Activated CD4-positive, alpha-beta memory T cell treated with anti-CD3 and anti-CD28 coated beads, Interleukin-2, amount 10 ng/mL, durations not matched to agents 7 days and 5 days (primary cell): ENCODE results near the gene SETDB2. TPM values are rescaled to one million over a fixed set of nuclear protein-coding genes. Genes with fewer than 3 reads are reported as not detected.

Experiments
- CTCF ChIA-PET: fragments of 350-600 bp; sonication (Branson Sonifier 250); formaldehyde crosslinking; loops from one replicate; lab custom pipeline; 2021; ENCODE audit warnings: antibody characterized with exemption, inconsistent platforms; lab: Charles Lee
- POLR2A ChIA-PET: fragments of 350-600 bp; sonication (Branson Sonifier 250); formaldehyde crosslinking; loops from one replicate; lab custom pipeline; 2021; ENCODE audit warnings: antibody characterized with exemption; lab: Charles Lee
- DNase-seq: peaks from one replicate; pipeline ENCODE4 v3.0.0-alpha.2; 2020
- H3K27ac Mint-ChIP-seq: one replicate; pipeline ENCODE4 v1.8.0; 2021; ENCODE audit warnings: mild to moderate bottlenecking, mixed read lengths
- H3K27me3 Mint-ChIP-seq: one replicate; pipeline ENCODE4 v1.8.0; 2021; ENCODE audit warnings: mixed read lengths
- H3K36me3 Mint-ChIP-seq: one replicate; pipeline ENCODE4 v1.8.0; 2021; ENCODE audit warnings: low read depth, mixed read lengths
- H3K4me1 Mint-ChIP-seq: one replicate; pipeline ENCODE4 v1.8.0; 2021; ENCODE audit warnings: mixed read lengths
- H3K4me3 Mint-ChIP-seq: one replicate; pipeline ENCODE4 v1.8.0; 2021; ENCODE audit warnings: mild to moderate bottlenecking, mixed read lengths
- H3K9me3 Mint-ChIP-seq: one replicate; pipeline ENCODE4 v1.8.0; 2021; ENCODE audit warnings: mixed read lengths
- total RNA-seq, 2 experiments: library from RNA; stranded (reverse); gene quantifications; one replicate each; pipeline ENCODE4 v1.2.3, GENCODE V29; 2021

Gene SETDB2
- total RNA-seq, 2 experiments from 2014 or later = 14.8 to 16.0 TPM

DNA sequence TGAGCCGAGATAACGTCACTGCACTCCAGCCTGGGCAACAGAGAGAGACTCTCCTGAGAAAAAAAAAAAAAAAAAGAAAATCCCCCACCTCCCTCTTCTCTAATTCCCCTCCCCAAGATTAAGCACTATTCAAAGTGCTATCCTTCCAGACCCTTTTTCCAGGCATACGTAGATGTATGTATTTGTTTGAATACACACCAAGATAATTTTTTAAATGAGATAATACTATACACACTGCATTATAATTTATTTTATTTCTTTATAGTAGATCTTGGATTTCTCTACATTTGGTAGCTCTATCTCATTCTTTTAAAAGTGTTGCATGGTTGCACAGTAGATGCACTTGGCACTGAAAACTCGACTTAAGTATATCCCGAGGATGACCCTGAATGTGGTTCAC is 32.7 kb upstream of the SETDB2 start:
- Mint-ChIP-seq H3K4me3 (no peak overlapping the region), H3K9me3 (no peaks in the 10 kb centered on the region), H3K27ac (no peak overlapping the region), H3K27me3 (peaks cover 4% of the 10 kb centered on the region), H3K4me1 (no peaks in the 10 kb centered on the region), H3K36me3 (no peaks in the 10 kb centered on the region)
- POLR2A ChIA-PET = no interaction called here
- CTCF ChIA-PET = no interaction called here
- no peak for DNase-seq

- H3K36me3 Mint-ChIP-seq = no peaks in the 10 kb centered on the region
- no peak overlapping the region for H3K4me3 Mint-ChIP-seq
- H3K27ac Mint-ChIP-seq = no peak overlapping the region
- peaks cover 5% of the 10 kb centered on the region for H3K27me3 Mint-ChIP-seq
- no peak for DNase-seq
- no peaks in the 10 kb centered on the region for H3K4me1 Mint-ChIP-seq
- POLR2A ChIA-PET = no interaction called here
- no peaks in the 10 kb centered on the region for H3K9me3 Mint-ChIP-seq
- CTCF ChIA-PET = no interaction called here
These were observed 31.3 kb upstream of the SETDB2 start for GRCh38 chr13:49412749-49413148.

DNA sequence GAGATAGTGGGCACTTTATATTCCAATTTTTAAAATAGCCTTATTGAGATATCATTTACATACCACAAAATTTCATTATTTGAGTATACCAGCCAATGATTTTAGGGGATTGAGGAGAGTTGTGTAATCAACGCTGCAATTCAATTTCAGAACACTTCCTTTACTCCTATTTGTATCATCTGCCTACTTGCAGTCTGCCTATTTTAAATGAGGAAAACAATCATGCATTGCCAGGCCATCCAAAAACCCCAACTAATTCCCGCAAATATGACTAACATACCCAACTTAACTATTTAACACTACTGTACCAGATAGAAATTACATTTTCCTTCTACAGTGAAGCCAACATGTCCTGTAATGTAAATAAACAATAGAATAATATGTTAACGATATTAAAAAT is 26.9 kb upstream of the SETDB2 start:
- Mint-ChIP-seq H3K9me3 (no peaks in the 10 kb centered on the region), H3K4me3 (no peak overlapping the region)

DNA sequence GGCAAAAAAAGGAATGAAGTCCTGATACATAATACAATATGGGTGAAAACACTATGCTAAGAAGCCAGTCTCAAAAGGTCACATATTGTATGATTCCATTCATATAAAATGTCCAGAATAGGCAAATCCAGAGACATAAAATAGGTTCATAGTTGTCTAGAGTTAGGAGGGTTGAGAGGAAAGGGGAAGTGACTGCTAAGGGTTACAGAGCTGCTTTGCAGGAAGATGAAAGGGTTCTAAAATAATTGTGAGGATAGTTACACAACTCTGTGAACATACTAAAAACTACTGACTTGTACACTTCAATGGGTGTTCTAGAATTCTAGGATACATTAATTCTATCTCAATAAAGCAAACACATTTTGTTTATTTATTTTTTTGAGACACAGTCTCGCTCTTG is 25.9 kb upstream of the SETDB2 start:
- Mint-ChIP-seq H3K4me1 (no peaks in the 10 kb centered on the region), H3K9me3 (no peaks in the 10 kb centered on the region)
- CTCF ChIA-PET = no interaction called here

More for the DNA sequence above, 26.9 kb upstream of the SETDB2 start:
- ChIA-PET POLR2A (no interaction called here), CTCF (no interaction called here)
- Mint-ChIP-seq H3K27me3 (peaks cover 5% of the 10 kb centered on the region), H3K27ac (no peak overlapping the region), H3K36me3 (no peaks in the 10 kb centered on the region), H3K4me1 (no peaks in the 10 kb centered on the region)
- no peak for DNase-seq

GRCh38 chr13:49419276-49419675 is 24.8 kb upstream of the SETDB2 start:
- Mint-ChIP-seq H3K27me3 (peaks cover 1% of the 10 kb centered on the region), H3K4me3 (no peak overlapping the region), H3K4me1 (no peaks in the 10 kb centered on the region), H3K9me3 (no peaks in the 10 kb centered on the region), H3K36me3 (no peaks in the 10 kb centered on the region), H3K27ac (no peak overlapping the region)
- ChIA-PET POLR2A (no interaction called here), CTCF (no interaction called here)
- DNase-seq = no peak

More for the DNA sequence above, 25.9 kb upstream of the SETDB2 start:
- Mint-ChIP-seq H3K27me3 (peaks cover 5% of the 10 kb centered on the region), H3K27ac (no peak overlapping the region), H3K36me3 (no peaks in the 10 kb centered on the region), H3K4me3 (no peak overlapping the region)
- DNase-seq = no peak
- POLR2A ChIA-PET = no interaction called here

GRCh38 chr13:49421391-49421790 is 22.7 kb upstream of the SETDB2 start:
- Mint-ChIP-seq H3K36me3 (no peaks in the 10 kb centered on the region), H3K27me3 (peaks cover 1% of the 10 kb centered on the region), H3K4me3 (no peak overlapping the region), H3K27ac (no peak overlapping the region), H3K4me1 (no peaks in the 10 kb centered on the region), H3K9me3 (no peaks in the 10 kb centered on the region)
- CTCF ChIA-PET = interaction anchor here (0.6 kb wide), 1 partner anchor 416 kb away, joined by 3 read pairs; no protein-coding TSS in a partner anchor
- DNase-seq = peak; percentile 40
- POLR2A ChIA-PET = no interaction called here

DNA sequence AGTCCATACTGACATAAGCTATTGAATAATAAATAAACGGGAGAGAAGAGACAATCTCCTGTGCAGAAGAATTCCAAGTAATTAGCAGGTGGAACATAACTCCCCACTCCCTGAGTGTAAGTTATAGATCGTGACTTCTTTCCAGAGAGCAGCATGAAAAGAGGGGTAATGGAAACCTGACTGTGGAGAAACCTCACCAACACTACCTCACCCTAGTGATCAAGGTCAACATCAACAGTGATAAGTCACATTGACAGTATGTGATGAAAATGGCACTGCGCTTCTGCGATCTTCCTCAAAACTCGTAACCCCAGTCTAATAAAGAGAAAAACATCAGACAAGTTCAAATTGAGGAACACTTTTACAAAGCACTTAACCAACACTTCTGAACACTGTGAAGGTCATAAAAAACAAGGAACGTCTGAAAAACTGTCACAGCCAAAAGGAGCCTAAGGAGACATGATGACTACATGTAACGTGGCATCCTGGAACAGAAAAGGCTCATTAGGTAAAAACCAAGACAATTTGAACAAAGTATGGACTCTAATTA is 20.0 kb upstream of the SETDB2 start:
- POLR2A ChIA-PET = no interaction called here
- Mint-ChIP-seq H3K27me3 (no peaks in the 10 kb centered on the region), H3K36me3 (no peaks in the 10 kb centered on the region), H3K4me1 (no peaks in the 10 kb centered on the region), H3K9me3 (no peaks in the 10 kb centered on the region), H3K4me3 (no peak overlapping the region), H3K27ac (no peak overlapping the region)
- CTCF ChIA-PET = no interaction called here
- no peak for DNase-seq

GRCh38 chr13:49428041-49428763 is 15.9 kb upstream of the SETDB2 start:
- POLR2A ChIA-PET = interaction anchor here (1.1 kb wide), 1 partner anchor 68 kb away, joined by 3 read pairs; no protein-coding TSS in a partner anchor

GRCh38 chr13:49429121-49429520 is 15.0 kb upstream of the SETDB2 start:
- H3K27ac Mint-ChIP-seq = no peak overlapping the region
- no peaks in the 10 kb centered on the region for H3K9me3 Mint-ChIP-seq
- no peak for DNase-seq
- no peaks in the 10 kb centered on the region for H3K36me3 Mint-ChIP-seq
- POLR2A ChIA-PET = interaction anchor here (1.1 kb wide), 1 partner anchor 67 kb away, joined by 3 read pairs; no protein-coding TSS in a partner anchor
- H3K4me1 Mint-ChIP-seq = no peaks in the 10 kb centered on the region
- CTCF ChIA-PET = no interaction called here
- no peaks in the 10 kb centered on the region for H3K27me3 Mint-ChIP-seq
- H3K4me3 Mint-ChIP-seq = no peak overlapping the region

More at GRCh38 chr13:49428041-49428763, 15.9 kb upstream of the SETDB2 start:
- Mint-ChIP-seq H3K4me3 (no peak overlapping the region), H3K27ac (no peak overlapping the region), H3K9me3 (no peaks in the 10 kb centered on the region), H3K36me3 (no peaks in the 10 kb centered on the region), H3K27me3 (no peaks in the 10 kb centered on the region), H3K4me1 (no peaks in the 10 kb centered on the region)
- CTCF ChIA-PET = no interaction called here
- DNase-seq = no peak

DNA sequence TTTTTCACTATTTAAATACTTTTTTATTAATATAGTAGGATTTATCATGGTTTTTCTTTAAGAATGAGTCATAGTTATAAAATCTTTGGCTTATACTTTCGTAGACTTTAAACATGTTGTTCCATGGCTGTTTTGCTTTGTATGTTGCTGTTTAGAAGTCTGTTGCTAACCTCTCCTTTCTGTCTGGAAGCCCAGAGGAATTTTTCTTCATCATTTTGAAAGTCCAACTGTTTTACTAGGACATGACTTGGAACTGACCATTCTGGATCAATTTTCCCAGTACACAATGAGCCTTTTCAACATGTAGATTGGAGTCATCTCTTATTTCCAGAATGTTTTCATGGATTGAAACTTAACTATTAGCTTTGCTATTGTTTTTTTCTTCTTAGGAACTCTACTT is 8.1 kb upstream of the SETDB2 start:
- peaks cover 1% of the 10 kb centered on the region for H3K4me1 Mint-ChIP-seq
- DNase-seq = no peak
- no peak overlapping the region for H3K4me3 Mint-ChIP-seq
- no peaks in the 10 kb centered on the region for H3K36me3 Mint-ChIP-seq
- ChIA-PET CTCF (interaction anchor here (0.6 to 0.7 kb wide), 2 partner anchors 141 to 168 kb away, joined by 5 to 6 read pairs; no protein-coding TSS in a partner anchor), POLR2A (no interaction called here)
- no peaks in the 10 kb centered on the region for H3K27me3 Mint-ChIP-seq
- no peak overlapping the region for H3K27ac Mint-ChIP-seq
- H3K9me3 Mint-ChIP-seq = no peaks in the 10 kb centered on the region

- no peak overlapping the region for H3K4me3 Mint-ChIP-seq
- H3K27me3 Mint-ChIP-seq = no peaks in the 10 kb centered on the region
- H3K9me3 Mint-ChIP-seq = no peaks in the 10 kb centered on the region
- H3K27ac Mint-ChIP-seq = no peak overlapping the region
- H3K36me3 Mint-ChIP-seq = no peaks in the 10 kb centered on the region
- DNase-seq = no peak
- ChIA-PET POLR2A (interaction anchor here (1.3 kb wide), 1 partner anchor 59 kb away, joined by 4 read pairs; the partner anchor contains the start of gene PHF11), CTCF (no interaction called here)
- H3K4me1 Mint-ChIP-seq = peaks cover 6% of the 10 kb centered on the region
These were observed 7.2 kb upstream of the SETDB2 start for GRCh38 chr13:49436890-49437289.

DNA sequence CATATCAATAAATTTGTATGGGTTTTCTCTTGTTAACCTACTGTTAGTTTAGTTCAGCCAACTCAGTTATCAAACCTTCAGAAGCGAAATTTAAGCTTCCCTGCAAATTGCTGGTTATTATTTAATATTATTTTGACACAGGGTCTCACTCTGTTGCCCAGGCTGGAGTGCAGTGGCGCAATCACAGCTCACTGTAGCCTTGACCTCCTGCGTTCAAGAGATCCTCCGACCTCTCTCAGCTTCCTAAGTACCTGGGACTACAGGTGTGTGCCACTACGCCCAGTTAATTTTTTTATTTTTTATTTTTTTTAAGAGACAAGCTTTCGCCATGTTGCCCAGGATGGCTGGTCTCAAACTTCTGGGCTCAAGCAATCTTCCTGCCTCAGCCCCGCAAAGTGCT is 6.4 kb upstream of the SETDB2 start:
- POLR2A ChIA-PET = interaction anchor here (1.3 kb wide), 1 partner anchor 58 kb away, joined by 4 read pairs; the partner anchor contains the start of gene PHF11

GRCh38 chr13:49439609-49440008 is 4.5 kb upstream of the SETDB2 start:
- H3K27ac Mint-ChIP-seq = no peak overlapping the region
- CTCF ChIA-PET = interaction anchor here (0.7 kb wide), 1 partner anchor 167 kb away, joined by 4 read pairs; no protein-coding TSS in a partner anchor
- H3K9me3 Mint-ChIP-seq = no peaks in the 10 kb centered on the region
- no peaks in the 10 kb centered on the region for H3K27me3 Mint-ChIP-seq
- peaks cover 22% of the 10 kb centered on the region for H3K4me1 Mint-ChIP-seq
- H3K4me3 Mint-ChIP-seq = no peak overlapping the region
- peaks cover 7% of the 10 kb centered on the region for H3K36me3 Mint-ChIP-seq
- no peak for DNase-seq
- POLR2A ChIA-PET = no interaction called here

More for the DNA sequence above, 6.4 kb upstream of the SETDB2 start:
- Mint-ChIP-seq H3K27me3 (no peaks in the 10 kb centered on the region), H3K9me3 (no peaks in the 10 kb centered on the region), H3K36me3 (peaks cover 4% of the 10 kb centered on the region), H3K27ac (no peak overlapping the region), H3K4me3 (no peak overlapping the region), H3K4me1 (peaks cover 13% of the 10 kb centered on the region)
- no peak for DNase-seq
- CTCF ChIA-PET = no interaction called here
